Amniotic epithelial cell (primary cell): ENCODE results near the gene ENGASE.

Experiments
- DNase-seq: peaks from one replicate; pipeline ENCODE4 v3.0.0-alpha.2; 2010; ENCODE audit warnings: low read depth

ENGASE gene

DNA sequence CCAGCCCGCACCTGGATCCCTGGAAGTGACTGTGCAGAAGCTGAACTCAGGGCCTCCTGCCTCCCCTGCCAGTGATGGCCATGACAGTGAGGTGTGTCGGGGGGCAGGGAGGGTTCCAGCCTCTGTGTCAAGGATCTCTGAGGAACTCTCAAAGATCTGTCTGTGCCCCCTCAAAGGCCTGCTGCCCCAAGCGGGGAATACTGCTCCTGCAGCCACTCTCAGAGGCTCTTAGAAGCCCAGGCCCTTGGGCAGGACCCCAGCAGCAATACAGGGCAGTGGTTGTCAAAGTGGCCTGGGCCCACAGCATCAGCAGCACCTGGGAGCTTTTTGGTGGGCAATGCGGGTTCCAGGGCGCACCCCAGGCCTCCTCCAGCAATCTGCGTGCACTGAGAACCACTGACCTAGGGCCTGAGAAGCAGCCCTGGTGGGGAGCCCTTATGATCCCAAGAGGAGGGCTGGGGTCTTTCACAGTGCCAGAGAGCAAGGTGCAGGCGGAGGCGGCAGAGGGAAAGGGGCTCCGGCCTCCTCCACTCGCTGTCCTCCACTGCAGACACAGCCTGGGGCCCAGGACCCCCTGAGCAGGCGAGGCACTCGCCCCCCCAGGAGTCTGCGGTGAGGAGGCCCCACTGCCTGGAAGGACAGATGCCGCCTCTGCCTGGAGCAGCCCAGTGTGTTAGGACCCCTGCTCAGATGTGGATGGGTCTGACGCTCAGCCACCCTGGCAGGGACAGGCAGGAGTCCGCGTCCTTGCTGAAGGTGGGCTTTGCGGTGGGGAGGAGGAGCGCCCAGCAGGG, 42.1 kb downstream of the ENGASE start:
- DNase-seq = no peak

DNA sequence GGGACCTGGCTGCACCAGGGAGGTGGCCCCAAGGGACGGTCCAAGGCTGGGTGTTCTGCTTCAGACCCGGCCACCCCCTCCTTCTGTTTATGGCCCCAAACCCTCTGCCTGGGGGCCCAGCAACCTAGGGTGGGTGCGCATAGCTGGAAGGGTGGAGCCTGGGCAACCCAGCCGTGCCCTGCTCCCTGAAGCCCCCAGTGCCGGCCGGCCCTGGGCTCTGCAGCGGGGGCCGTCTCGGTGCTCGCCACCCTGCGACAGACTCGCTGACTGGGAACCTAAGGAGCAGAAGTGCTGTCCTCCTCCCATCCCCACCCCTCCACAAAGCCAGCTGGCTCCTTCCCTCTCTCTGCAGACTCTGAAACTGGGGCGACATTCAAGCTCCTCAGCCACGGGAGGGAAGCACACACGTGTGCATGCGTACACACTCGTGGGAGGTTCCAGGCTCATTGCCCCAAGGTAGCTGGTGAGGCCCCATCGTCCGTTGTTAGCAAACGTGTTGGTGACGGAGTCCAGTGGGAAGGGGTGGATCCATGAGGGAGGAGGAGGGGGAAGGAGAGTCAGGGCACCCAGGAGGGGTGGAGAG, 43.4 kb downstream of the ENGASE start:
- no peak for DNase-seq

DNA sequence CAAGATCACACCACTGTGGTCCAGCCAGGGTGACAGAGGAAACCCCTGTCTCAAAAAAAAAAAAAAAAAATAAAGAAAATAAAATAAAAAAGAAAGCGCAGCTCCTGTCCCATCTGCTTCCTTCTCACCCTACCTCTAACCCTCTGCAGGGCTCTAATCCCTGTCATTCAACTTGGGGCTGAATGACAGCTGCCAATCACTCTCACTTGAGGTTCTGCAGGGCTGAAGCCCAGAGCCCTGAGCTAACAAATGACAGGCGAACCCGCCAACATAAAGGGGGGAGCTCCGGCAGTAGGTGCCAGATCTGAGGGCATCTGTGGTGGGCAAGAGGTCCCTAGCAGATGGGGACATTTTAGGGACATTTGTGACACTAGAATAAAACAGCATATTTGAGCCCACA, 44.3 kb downstream of the ENGASE start:
- no peak for DNase-seq

DNA sequence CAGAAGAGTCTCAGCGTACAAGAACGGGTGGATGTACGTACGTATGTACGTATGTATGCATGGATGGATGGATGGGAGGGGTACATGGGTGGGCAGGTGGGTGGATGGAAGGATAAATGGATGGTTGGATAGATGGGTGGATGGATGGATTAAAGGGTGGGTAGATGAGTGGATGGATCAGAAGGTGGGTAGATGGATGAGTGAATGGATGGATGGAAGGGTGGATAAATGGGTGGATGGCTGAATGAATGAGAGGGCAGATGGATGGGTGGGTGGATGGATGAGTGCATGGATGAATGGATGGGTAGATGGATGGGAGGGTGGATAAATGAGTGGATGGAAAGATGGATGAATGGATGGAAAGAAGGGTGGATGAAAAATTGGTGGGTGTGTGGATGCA, 45.6 kb downstream of the ENGASE start:
- DNase-seq = no peak

DNA sequence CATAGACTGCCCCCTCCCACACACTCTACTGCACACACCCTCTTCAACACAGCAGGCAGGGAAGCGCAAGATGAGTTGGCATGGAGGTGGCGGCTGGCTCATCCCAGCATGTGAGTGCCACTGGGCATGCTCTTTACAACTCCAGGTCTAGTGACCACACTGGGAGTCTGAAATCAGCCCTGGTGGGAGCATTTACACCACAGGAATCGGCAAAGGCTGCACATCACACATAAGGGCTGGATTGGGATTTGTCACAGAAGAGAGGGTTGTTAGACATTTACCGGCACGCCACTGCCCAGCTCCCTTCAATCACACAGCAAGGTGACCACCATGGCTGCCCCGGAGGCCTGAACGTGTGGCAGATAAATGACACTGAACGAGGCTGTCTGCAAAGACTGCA, 49.4 kb downstream of the ENGASE start:
- DNase-seq = no peak

DNA sequence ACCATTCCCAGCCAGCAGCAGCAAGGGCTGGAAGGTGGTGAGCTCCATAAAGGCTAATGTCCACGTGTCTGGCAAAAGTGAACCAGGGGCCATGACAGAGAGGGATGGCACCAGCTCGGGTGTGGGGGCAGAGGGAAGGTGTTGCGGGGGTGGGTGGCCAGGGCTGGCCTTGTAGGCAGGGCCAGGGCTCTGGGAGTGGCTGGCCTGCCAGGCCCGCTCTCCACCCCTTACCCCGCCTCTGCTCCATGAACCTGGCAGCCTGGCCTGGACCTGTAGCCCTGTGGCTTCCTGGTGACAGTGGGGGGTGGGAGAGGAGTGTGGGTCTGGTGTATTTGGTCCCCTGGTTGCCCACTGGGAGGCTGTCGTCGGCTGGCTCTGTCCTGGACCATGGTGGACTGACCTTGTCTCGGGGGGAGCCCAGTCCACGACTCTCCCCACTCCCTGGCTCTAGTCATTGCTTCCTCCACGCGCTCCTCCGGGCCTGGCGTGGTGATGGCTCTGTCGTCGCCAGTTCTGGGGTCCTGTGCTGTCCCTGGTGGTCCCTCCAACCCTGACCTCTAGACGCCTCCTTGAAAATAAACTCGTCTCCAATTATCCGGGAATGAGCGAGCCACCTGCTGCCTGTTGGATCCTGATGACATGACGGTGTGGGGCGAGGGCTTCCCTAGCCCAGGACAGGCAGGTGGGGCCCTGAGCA, 50.0 kb downstream of the ENGASE start:
- DNase-seq = no peak

DNA sequence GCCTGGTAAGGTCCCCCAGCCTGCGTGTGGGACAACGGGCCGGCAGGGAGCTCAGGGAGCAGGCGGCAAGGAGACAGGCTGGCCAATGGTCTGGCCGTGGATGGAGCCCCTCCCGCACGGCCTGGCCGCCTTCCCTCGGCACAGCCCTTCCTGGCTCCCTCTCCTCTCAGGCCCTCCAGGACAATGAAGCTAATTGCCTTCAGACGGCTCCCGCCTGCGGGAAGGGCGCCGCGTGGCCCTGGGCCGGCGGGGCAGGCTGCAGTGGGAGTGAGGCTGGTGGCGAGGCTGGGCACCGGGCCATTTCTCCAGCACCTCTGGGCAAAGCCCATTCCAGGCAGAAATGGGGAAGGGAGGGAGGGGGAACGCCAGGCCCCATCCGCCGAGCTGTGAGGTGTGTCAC, 50.9 kb downstream of the ENGASE start:
- no peak for DNase-seq

DNA sequence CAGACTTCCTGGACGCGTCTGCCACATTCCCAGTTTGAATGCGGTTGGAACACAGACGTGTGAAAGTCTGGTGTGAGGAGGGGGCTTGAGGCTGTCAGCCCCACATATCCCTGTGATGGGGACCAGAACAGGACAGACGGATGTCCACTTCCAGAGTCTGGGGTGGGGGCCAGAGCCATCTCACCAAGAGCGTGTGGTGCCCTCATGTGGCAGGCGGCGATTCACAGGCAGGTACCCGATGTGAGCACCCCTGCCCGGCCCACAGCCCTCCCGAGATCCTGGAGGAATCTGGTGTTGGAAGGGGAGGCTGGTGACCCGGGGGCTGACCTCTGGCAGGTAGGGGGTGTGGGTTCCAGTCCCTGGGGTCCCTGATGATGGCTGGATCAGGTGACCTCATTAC, 51.5 kb downstream of the ENGASE start:
- DNase-seq = no peak

DNA sequence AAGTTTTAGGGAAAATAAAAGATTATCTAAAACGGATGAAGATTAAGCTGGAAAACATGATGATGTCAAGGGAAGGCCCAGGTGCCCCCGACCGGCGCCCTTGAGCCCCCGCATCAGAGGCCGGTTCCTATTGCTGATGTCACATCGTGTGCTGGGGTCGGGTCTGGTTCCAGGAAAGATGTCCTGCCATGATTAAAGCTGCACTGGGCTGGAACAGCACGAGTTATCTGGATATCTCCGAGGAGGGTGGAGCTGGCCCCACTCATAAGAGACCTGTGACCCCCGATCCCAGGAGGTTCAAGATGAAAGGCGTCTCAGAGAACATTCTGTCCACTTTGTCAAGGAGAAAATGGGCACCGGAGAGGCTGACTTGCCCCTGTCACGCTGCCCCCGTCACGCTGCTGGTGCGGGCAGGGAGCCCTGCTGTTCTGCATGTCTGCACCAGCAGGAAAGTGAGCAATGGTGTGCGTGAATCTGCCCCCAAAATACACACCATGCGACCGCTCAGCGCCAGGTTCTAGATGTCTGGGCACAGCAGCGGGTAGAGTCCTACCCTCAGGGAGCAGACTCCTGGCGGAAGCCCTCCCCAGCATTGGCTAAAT, 53.0 kb downstream of the ENGASE start:
- DNase-seq = no peak

DNA sequence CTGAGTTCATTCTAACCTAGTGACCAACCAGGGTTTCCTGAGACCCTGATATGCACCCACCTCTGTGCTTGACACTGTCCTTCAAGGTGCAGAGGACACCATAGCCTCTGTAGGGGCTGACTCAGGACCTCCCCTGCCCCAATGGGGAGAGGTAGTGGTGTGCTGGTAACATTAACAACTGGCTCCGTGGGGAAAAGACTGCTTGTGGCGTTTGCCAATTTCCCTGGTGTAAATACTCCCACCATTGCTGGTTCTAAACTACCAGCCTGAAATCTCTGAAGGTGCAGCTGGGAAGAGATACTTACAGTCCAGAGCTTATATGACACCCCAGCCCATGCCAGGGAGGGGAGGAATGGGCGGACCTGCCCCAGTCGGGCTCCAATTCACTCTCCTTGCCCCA, 54.9 kb downstream of the ENGASE start:
- DNase-seq = no peak

DNA sequence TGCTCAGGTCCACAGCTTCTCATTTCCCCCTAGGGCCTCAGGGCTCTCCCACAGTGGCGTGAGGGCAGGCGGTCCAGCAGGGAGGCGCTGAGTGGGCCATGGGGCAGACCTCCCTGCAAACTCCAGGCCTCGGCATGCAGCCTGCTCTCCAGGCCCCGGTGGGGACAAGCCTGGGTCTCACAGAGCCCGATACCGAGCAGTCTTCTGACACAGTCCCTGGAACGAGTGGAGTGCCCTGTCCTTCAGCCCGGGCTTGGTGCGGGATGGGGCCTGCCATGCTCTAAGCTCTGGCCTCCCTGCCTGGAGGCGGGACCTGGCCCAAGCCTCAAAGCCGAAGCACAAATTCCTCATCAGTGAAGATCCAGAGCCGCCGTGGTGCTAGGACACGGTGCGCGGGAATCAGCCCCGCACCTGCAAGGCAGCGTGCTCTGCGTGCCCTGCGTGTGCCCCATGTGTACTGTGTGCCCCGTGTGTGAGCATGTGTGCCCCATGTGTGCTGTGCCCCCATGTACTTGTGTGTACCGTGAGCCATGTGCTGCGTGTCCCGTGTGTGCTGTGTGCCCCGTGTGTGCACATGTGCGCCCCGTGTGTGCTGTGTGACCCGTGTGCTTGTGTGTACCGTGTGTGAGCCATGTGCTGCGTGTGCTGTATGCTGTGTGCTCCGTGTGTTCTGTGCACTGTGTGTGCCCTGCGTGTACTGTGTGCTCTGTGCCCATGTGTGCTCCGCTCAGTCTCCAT, 56.1 kb downstream of the ENGASE start:
- DNase-seq = no peak

DNA sequence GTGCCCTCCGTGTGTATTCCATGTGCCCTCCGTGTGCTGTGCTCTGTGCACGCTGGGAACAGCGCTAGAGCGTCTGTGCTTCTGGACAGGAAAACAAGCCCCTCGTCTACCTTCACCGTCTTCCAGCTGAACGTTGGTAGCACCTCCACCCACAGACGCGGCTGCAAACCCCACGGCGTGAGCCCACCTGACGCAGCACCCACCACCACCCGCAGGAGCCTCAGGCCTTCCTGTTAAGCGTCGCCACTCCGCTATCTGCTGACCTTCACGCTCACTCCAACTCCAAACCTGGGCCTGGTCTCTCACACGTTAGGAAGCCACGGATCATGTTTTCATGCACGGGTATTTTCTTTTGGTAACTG, 56.6 kb downstream of the ENGASE start:
- no peak for DNase-seq

DNA sequence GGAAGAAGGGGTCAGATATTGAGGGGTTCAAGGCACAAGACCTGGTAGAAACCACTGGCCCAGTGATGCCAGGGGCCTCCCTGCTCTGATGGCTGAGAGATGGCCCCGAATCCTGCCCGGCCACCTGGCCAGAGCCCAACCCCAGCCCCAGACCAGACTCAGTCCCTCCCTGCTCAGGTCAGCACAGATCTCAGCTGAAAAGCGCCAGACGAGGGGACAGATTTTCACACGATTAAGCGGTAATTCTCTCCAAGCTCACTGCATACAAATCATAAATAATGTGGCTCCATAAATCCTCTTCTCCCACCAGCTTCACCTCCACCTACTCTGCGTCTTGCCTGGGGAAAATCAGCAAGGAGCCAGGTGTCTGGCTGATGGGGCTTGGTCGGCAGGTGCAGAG, 57.1 kb downstream of the ENGASE start:
- no peak for DNase-seq

DNA sequence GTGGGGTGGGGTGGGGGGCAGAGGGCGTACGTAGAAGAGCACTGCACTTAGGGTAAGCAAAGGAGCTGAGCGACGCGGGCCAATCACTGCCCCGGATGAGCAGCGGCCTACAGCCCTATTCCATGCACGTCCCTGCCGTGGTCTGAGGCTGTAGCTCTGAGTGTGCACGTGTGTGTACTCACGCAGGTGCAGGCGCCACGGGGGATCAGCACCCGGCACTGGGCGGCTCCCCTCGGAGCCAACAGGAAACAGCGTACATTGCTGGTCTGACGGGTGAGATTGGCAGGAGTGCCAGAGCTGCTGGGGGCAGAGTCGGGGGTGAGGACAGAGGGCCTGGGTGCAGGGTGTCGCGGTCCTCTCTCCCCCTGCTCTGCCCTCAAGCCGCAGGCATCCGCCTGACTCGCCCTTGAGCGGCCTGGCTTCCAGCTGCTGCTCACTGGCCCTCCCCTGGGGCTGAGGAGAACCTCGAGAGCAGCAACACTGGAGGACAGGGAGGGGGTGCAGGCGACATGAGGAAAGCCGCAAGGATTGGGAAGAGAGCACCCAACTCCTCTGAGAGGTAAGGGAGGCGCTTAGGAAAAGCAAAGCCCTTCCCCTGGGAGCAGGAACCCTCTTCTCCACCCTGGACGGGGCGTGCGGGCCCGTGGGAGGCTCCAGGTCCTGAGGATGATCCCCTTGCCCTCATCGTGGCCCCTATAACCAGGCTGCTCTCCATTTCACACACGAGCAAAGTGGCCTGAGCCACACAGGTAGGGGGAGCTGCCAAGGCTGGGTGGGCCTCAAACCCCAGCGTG, 57.8 kb downstream of the ENGASE start:
- DNase-seq = no peak

DNA sequence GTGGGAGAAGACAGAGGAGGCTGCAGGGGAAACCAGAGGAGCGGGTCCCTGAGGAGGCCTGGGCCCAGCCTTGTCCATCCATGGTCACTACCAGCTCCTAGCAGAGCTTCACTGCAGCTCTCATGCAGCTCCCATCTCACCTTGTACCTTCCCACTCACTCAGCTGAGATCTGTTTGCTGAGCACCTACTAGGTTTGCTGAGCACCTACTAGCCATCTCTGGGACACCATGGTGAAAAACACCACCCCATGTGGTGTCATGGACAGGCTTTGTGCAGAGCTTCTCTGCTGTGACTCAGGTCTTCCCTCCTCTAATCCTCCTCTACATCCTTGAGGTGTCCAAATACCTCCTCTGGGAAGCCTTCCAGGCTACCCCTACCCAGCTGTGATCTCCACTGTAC, 58.6 kb downstream of the ENGASE start:
- DNase-seq = no peak

DNA sequence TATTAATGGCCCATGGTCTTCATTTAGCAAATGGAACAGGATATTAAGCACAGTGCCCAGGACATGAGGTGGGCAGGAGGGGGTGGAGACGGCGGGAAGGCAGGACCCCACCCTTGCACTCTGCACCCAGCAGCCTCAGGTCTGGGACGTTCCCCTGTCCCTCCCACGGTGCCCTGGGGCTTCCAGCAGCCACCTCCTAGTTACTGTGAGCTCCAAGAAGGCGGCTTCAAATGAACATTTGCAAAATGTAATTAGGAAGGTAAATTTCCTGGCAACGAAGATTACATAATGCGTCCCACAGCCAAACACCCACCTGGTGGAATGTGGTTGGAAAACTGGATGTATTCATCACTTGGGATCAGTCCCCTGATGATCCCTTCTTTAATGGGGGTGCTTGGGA, 59.4 kb downstream of the ENGASE start:
- no peak for DNase-seq

DNA sequence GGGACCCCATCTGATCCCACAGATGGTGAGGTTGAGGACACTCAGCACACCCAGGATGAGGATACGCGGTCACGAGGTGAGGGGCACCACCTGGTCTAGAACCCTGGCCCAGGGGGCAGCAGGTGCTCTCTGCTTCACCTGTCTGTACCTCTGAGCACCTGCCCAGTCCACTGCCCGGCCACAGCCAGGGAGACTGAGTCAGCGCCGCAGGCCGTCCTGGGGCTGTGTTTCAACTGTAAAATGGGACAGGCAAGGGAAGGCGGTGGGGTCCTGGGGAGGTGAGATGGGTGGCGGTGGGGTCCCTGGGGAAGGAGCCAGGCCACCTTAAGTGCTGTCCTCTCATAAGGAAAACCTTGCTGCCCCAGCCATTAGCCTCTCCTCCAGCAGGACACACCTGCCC, 60.4 kb downstream of the ENGASE start:
- no peak for DNase-seq

DNA sequence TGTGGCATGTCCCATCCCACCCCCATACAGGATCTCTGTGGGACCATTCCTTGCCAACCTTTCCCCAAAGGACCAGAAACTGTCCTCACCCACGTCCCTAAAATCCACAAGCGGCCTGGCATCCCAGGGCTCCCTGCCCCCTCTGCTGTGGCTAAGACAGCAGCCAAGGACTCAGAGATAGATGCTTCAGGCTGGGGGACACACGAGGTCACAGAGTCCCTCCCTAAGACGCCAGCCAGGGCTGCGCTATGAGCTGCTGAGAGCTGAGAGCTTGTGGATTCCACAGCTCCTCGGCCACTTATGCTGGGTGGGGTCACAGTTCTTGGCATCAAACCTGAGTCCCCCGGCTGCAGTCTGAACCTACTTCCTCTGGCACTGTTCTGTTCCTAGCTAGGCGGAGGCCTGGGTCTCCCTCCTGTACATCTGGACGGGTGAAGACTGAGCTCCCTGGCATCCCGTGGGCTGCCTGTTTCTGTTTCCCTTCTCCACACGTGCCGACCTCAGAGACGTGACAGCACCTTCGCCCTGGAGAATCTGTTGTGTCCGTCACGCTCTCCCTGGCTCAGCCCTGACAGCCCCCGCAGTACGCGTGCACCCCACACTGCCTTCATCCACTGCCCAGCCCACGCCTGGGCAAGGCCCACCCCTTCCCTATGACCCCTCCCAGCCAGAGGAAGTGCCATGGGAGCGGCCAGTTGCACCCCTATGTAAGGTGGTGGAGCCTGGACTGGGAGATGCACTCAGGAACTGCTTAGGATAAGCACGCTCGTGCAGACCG, 61.2 kb downstream of the ENGASE start:
- no peak for DNase-seq
